OCI-LY3 (cell line): Measurements from ENCODE around the gene RANBP1.

Experiments
- EZH2phosphoT487 ChIP-seq: fragments of 200-600 bp; shearing (Covaris generic); IDR thresholded peaks from 2 replicates; pipeline ENCODE4 v1.6.1; 2018; ENCODE audit warnings: antibody characterized with exemption, mixed run types, low read depth
- TF ChIP-seq, protein P1 (sequence below): fragments of 200-600, 300-600 bp; sonication (generic); IDR thresholded peaks from 2 replicates; pipeline ENCODE4 v1.5.1; 2014; ENCODE audit warnings: antibody characterized with exemption, low read length, low read depth

DNA sequence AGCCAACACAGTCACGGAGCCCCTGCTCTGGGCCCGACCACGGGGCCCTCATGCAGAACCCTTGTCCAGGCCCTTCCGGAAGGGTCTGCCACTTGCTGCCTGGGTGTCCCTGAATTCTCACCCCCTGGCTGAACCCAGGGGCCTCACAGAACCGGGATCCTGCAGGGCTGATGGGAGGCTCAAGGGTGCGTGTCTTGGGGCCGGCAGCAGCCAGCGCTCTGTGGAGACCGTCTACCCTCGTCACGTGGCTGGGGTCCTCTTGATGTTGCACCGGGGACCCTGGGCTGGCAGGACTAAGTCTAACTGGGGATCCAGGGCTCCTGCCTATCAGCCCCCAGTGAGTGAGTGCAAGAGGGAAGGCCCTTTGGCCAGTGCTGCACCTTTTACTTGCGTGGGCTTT lies 54.3 kb downstream of the RANBP1 start:
- TF ChIP-seq, protein P1, sequence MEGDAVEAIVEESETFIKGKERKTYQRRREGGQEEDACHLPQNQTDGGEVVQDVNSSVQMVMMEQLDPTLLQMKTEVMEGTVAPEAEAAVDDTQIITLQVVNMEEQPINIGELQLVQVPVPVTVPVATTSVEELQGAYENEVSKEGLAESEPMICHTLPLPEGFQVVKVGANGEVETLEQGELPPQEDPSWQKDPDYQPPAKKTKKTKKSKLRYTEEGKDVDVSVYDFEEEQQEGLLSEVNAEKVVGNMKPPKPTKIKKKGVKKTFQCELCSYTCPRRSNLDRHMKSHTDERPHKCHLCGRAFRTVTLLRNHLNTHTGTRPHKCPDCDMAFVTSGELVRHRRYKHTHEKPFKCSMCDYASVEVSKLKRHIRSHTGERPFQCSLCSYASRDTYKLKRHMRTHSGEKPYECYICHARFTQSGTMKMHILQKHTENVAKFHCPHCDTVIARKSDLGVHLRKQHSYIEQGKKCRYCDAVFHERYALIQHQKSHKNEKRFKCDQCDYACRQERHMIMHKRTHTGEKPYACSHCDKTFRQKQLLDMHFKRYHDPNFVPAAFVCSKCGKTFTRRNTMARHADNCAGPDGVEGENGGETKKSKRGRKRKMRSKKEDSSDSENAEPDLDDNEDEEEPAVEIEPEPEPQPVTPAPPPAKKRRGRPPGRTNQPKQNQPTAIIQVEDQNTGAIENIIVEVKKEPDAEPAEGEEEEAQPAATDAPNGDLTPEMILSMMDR, result no peak
- TF ChIP-seq EZH2phosphoT487, result no peak
